Cardiac muscle cell (in vitro differentiated cells and primary cell): ENCODE data around the gene TAOK2. TPM values are rescaled to one million over a fixed set of nuclear protein-coding genes. Genes with fewer than 3 reads are reported as not detected.

Source experiments
- DNase-seq, 2 donors: peaks; one replicate each; pipeline versions ENCODE4 v3.0.0 to v3.0.0-alpha.2; 2010 to 2017; ENCODE audit warnings: low read depth in 1 of 2, low spot score in 1 of 2
- H3K27ac ChIP-seq: fragments of 200-600 bp; sonication (generic); 2 replicates; pipeline ENCODE4 v1.5.1; 2016
- H3K27me3 ChIP-seq: fragments of 200-600 bp; sonication (generic); 2 replicates; pipeline ENCODE4 v1.6.0; 2016; ENCODE audit warnings: control low read depth
- H3K36me3 ChIP-seq: fragments of 200-600 bp; sonication (generic); 2 replicates; pipeline ENCODE4 v1.5.1; 2016; ENCODE audit warnings: control low read depth
- H3K4me1 ChIP-seq: fragments of 200-600 bp; sonication (generic); 2 replicates; pipeline ENCODE4 v1.8.1; 2017; ENCODE audit warnings: low read depth, mild to moderate bottlenecking, mixed run types
- H3K4me3 ChIP-seq: fragments of 200-600 bp; sonication (generic); 2 replicates; pipeline ENCODE4 v1.5.1; 2016; ENCODE audit warnings: mild to moderate bottlenecking
- H3K9me3 ChIP-seq: fragments of 200-600 bp; sonication (generic); 2 replicates; pipeline ENCODE4 v1.5.1; 2017; ENCODE audit warnings: low read depth, mild to moderate bottlenecking, control low read depth
- CTCF ChIP-seq: IDR thresholded peaks from 2 replicates; pipeline ENCODE4 v1.5.1; 2012; ENCODE audit warnings: low read depth, mild to moderate bottlenecking, low read length
- polyA plus RNA-seq: library from polyadenylated mRNA; unstranded; fragments of >200 nt; fragmentation: Nextera tagmentation; extraction: Ambion mirVana; gene quantifications from 2 replicates; pipeline ENCODE4 v1.2.1, GENCODE V29; 2016
- total RNA-seq: library from RNA; depleted of rRNA; stranded (reverse); fragments of >200 nt; gene quantifications from 2 replicates; pipeline ENCODE4 v1.2.3, GENCODE V29; 2016

TAOK2 gene
- total and polyA plus RNA-seq, 2 experiments from 2014 or later, result 25.8 to 70.9 TPM

- no peak for DNase-seq
- TF ChIP-seq CTCF, result no peak
- H3K36me3 ChIP-seq, result peaks cover 33% of the 10 kb centered on the region
- no peaks in the 10 kb centered on the region for H3K27me3 ChIP-seq
- no peaks in the 10 kb centered on the region for H3K9me3 ChIP-seq
- H3K27ac ChIP-seq, result no peak overlapping the region
- H3K4me3 ChIP-seq, result no peak overlapping the region
- H3K4me1 ChIP-seq, result peaks cover 17% of the 10 kb centered on the region
Observed at GRCh38 chr16:29977063-29977825, 3.6 kb downstream of the TAOK2 start.

GRCh38 chr16:29978081-29978480, 4.4 kb downstream of the TAOK2 start:
- Histone ChIP-seq H3K27me3 (no peaks in the 10 kb centered on the region), H3K36me3 (peaks cover 41% of the 10 kb centered on the region), H3K4me1 (peaks cover 17% of the 10 kb centered on the region), H3K9me3 (no peaks in the 10 kb centered on the region), H3K27ac (no peak overlapping the region), H3K4me3 (no peak overlapping the region)
- no peak for DNase-seq
- TF ChIP-seq CTCF, result no peak

GRCh38 chr16:29978564-29979270, 5.0 kb downstream of the TAOK2 start:
- TF ChIP-seq CTCF, result no peak
- no peak overlapping the region for H3K4me3 ChIP-seq
- H3K36me3 ChIP-seq, result peaks cover 47% of the 10 kb centered on the region
- no peak for DNase-seq
- H3K27me3 ChIP-seq, result no peaks in the 10 kb centered on the region
- H3K4me1 ChIP-seq, result peaks cover 17% of the 10 kb centered on the region
- H3K27ac ChIP-seq, result no peak overlapping the region
- H3K9me3 ChIP-seq, result no peaks in the 10 kb centered on the region

DNA sequence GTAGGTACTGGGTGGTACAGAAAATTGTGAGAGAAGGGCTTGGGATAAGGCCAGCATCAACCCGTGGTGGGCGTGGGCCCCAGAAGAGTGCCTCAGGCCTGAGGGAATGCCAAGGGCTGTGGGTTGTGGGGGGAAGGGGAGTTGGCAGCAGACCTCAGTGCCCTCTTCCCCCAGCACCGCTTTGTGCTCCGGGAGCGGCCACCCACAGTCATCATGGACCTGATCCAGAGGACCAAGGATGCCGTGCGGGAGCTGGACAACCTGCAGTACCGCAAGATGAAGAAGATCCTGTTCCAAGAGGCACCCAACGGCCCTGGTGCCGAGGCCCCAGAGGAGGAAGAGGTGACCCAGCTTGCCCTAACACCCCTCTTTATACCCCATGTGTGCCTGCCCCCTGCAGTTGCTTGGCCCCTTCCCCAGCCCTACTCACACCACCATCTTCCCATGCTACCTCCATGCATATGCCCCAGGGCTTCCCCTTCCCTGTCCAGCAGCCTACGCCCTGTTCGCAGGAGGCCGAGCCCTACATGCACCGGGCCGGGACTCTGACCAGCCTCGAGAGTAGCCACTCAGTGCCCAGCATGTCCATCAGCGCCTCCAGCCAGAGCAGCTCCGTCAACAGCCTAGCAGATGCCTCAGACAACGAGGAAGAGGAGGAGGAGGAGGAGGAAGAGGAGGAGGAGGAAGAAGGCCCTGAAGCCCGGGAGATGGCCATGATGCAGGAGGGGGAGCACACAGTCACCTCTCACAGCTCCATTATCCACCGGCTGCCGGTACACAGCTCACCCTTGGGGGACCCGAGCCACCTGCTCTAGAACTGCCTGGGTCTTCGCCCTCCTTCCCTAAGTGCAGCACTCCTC, 9.1 kb downstream of the TAOK2 start:
- no peaks in the 10 kb centered on the region for H3K27me3 ChIP-seq
- no peaks in the 10 kb centered on the region for H3K4me1 ChIP-seq
- no peak overlapping the region for H3K27ac ChIP-seq
- no peak overlapping the region for H3K4me3 ChIP-seq
- no peaks in the 10 kb centered on the region for H3K9me3 ChIP-seq
- no peak for DNase-seq
- no peak for TF ChIP-seq CTCF
- peaks cover 74% of the 10 kb centered on the region for H3K36me3 ChIP-seq

DNA sequence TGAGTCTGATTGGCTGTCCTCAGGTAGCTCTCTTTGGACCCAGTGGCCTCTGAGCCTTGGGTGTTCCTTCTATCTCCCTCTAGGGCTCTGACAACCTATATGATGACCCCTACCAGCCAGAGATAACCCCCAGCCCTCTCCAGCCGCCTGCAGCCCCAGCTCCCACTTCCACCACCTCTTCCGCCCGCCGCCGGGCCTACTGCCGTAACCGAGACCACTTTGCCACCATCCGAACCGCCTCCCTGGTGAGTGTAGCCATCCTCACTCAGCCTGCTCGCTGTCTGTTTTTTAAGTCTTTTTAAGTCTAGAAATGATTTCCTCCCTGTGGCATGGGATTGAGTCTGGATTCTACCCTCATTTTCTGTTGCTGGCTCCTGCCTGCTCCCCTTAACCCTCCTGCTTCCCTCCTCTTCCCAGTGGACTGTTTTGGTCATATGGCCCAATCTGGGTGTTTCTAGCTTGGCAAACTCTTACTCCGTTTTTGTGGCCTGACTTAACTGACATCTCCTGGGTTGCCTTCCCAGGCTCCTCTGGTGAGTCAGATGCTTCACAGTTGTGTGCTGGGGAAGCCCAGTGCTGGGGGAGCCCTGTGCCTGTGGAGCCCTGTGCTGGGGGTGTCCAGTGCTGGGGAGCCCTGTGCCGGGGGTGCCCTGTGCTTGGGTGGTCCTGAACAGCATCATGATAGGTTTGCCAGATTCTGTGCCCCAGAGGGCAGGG, 9.9 kb downstream of the TAOK2 start:
- no peak for TF ChIP-seq CTCF
- no peaks in the 10 kb centered on the region for H3K27me3 ChIP-seq
- H3K4me3 ChIP-seq, result no peak overlapping the region
- no peak for DNase-seq
- H3K27ac ChIP-seq, result no peak overlapping the region
- no peaks in the 10 kb centered on the region for H3K9me3 ChIP-seq
- peaks cover 77% of the 10 kb centered on the region for H3K36me3 ChIP-seq
- H3K4me1 ChIP-seq, result no peaks in the 10 kb centered on the region
